HG03103 (cell line): Measurements from ENCODE around the gene ALB.
"Not testable (repeated sequence)": the region's sequence is repeated elsewhere in the genome, so short reads cannot be mapped to it uniquely, and the experiment has no call there.

ENCODE experiments used
- ATAC-seq: cut with Tn5 transposase; IDR thresholded peaks from one replicate; pipeline ENCODE4 v1.9.1; 2021; ENCODE audit warnings: low read depth; ENCODE audit not compliant: unreplicated experiment

The ALB gene

DNA sequence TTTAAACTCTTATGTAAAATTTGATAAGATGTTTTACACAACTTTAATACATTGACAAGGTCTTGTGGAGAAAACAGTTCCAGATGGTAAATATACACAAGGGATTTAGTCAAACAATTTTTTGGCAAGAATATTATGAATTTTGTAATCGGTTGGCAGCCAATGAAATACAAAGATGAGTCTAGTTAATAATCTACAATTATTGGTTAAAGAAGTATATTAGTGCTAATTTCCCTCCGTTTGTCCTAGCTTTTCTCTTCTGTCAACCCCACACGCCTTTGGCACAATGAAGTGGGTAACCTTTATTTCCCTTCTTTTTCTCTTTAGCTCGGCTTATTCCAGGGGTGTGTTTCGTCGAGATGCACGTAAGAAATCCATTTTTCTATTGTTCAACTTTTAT is at the start of gene ALB:
ALB (plus strand) TSS at position 246 of the 400 bp plus-strand sequence; CDS start at position 287, 41 bp downstream.
- no peak for ATAC-seq

DNA sequence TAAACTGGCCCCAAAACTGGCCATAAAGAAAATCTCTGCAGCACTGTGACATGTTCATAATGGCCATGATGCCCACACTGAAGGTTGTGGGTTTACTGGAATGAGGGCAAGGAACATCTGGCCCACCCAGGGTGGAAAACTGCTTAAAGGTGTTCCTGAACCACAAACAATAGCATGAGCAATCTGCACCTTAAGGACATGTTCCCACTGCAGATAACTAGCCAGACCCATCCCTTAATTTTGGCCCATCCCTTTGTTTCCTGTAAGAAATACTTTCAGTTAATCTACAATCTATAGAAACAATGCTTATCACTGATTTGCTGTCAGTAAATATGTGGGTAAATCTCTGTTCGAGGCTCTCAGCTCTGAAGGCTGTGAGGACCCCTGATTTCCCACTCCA is 46.9 kb upstream of the ALB start:
- not testable (repeated sequence) for ATAC-seq

DNA sequence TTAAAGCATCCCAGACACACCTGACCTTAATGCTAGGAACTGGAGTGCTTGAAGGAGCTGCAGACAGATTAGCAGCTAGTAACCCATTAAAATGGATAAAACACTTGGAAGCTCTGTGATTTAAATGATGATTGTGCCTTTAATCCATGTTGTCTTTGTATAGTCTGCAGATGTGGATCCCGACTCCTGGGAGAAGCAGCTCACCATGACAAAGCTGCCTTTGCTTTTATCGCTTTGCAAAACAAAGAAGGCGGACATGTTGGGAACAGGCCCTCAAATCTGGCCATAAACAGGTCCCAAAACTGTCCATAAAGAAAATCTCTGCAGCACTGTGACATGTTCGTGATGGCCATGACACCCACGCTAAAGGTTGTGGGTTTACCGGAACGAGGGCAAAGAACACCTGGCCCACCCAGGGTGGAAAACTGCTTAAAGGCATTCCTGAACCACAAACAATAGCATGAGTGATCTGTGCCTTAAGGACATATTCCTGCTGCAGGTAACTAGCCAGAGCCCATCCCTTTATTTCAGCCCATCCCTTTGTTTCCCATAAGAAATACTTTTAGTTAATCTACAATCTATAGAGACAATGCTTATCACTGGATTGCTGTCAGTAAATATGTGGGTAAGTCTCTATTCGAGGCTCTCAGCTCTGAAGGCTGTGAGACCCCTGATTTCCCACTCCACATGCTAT is 34.4 kb upstream of the ALB start:
- not testable (repeated sequence) for ATAC-seq

DNA sequence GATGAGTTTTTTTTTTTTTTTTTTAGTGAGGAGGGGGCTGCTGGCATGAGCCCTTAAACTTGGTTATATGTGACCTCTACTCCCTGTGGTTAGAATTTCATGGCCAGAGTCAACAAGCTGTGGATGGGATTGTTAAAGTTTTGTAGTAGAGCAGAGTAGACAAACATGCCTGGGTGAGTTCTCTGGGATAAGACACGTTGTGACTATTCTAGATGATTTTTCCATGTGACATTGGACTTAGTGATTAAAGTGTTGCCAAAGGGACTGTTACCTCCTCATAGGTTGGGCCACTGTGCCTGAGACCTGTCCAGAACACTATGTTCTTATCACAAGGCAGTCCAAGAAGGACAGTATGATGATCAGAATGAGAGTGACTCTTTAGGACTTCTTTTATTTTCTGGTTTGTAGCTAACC is 28.8 kb upstream of the ALB start:
- no peak for ATAC-seq

DNA sequence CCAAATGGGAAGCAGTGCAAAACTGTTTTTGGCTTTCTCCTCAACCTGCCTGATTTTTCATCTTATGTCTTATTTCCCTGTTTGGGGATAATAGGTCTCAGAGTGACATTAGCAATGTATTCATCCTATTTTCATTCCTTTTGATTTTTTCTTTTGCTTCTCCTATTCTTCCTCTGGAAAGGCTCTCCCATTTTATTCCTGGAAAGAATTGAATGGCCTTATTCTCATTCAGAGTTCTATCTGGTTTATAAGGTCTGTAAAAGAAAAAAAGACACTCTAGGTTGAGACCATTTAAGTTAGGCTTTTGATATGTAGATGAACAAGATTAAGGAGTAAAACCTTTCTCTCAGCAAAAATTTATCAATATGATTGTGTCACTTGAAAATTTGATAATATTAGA is 27.8 kb upstream of the ALB start:
- no peak for ATAC-seq

DNA sequence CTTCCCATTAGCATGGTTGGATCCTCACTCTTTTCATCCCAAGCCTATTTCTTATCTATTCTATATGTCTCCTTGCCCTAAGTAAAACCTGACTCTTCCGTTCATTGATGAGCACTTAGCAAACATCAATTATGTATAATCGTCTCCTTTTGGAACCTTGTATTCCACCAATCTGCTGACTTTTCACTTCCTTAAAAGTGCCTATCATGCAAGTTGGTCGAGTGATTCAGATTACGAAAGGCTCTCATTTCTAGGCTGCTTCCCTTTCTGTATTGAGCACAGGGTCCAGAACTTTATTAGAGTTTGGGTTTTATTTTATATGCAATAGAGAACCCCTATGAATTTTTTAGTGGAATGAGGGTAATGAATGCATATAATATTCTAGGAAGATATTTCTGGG is 27.1 kb upstream of the ALB start:
- ATAC-seq = no peak

DNA sequence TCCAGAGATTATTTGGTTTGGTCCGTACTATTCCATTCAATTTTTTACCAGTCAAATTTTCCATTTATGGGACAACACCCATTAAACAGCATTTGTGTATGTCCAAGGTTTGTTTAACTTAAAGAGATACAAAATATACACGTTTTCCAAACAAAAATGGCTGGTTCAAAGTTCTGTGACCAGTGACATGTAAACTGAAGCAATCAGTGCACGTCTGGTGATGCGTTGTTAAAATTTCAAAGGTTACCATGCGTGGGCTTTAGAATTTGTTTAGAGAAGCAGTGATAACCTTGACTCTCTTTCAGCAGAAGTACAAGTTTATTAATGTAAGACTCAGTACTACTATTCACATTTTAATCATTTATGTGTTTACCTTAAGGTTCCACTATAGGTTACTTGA is 25.2 kb upstream of the ALB start:
- ATAC-seq = no peak

DNA sequence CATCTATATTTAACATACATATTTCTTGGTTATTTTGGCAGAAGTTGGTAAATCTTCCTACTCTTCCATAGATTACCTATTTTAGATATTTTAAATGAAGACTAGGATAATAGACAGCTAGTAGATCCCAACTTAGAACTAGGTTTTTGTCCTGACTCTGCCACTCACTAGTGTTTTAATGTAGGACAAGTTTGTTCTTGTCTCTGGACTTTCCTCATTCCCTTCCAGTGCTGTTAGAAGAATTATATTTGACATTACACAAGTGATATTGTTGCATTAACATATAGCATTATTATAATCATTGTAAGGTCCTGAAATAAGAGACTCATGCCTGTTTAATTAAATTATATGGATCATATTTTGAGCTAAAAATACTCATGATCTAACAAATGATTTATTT is 24.1 kb upstream of the ALB start:
- ATAC-seq = no peak

DNA sequence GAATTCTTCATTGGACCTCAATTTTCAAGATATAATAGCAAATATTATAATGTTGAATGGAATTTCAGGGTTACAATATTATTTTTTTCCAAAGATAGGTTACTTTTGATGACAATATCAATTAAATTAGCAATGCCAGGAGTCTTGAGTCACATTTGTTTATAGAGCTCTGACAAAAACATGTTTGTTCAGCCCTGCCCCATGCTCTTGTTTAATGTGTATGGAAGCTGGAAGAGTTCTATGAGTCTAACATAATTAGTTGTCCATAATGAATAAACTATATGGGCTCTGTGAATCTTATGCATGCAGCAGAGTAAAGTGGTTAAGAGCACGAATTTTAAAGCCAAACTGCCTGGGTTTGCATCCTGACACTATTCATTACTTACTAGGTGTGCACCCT is 22.9 kb upstream of the ALB start:
- ATAC-seq = no peak

DNA sequence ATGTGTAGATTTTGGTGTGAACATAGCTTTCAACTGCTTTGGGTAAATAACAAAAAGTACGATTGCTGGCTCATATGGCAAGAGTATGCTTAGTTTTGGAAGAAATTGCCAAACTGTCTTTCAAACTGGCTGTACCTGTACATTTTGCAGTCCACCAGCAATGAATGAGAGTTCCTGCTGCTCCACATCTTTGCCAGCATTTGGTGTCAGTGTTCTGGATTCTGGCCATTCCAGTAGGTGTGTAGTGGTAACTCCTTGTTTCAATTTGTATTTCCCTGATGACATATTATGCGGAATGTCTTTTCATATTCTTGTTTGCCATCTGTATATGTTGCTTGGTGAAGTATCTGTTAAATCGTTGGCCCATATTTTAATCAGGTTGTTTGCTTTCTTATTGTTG is 20.6 kb upstream of the ALB start:
- no peak for ATAC-seq

DNA sequence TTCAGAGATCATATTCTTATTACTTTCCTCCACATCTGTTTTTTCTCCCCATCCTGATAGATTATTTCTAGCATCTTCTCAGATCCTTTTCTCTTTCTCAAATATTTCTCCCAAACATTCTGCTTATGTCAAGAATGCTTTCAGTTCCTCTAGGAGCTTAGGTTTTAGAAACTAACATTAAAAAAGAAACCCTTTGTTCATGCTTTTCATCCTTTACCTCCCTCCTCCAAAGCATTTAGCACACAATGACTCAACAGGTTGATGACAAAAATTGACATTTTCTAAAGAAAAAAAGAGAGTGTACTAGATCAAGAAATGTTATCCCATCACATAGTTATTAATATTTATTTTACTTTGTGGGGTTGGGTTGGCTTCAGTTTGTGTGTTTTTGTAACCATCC is 16.5 kb upstream of the ALB start:
- ATAC-seq = peak; percentile 74

DNA sequence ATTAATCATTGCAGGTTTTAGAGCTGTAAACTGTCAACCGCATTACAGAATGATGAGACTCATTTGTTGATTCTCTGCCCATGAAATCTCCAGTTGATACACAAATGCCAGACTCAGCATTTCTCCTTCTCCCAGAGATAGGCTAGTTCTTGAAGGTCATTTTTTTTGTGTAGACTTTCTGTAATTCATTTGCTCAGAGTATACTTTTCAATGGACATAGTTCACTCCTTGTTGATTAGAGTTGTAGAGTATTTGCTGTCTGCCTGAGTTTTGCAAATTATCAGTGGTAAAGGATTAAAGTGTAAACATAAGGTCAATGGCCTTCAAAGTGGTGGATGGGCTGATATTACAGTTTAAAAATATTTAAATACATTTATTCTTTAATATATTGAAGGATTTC is 15.2 kb upstream of the ALB start:
- ATAC-seq = no peak

DNA sequence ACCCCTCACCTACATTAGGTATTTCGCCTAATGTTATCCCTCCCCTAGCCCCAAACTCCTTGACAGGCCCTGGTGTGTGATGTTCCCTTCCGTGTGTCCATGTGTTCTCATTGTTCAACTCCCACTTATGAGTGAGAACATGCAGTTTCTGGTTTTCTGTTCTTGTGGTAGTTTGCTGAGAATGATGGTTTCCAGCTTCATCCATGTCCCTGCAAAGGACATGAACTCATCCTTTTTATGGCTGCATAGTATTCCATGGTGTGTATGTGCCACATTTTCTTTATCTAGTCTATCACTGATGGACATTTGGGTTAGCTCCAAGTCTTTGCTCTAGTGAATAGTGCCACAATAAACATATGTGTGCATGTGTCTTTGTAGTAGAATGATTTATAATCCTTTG is 14.4 kb upstream of the ALB start:
- ATAC-seq = not testable (repeated sequence)

DNA sequence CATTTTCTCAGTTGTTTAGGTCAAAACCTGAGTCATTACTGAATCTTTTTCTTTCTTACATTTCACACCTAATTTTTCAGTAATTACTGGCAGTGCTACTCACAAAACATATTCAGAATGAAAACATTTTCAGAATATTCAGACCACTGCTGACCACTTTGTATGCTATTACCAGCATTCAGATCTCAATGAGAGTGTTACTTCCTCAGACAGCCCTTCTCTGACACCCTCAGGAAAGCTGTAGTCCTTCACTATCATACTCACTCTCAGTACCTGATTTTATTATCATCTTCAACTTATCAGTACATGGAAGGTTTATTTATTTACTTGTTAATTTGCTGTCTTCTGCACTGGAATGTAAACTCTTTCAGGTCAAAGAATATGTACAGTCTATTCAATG is 12.3 kb upstream of the ALB start:
- no peak for ATAC-seq

DNA sequence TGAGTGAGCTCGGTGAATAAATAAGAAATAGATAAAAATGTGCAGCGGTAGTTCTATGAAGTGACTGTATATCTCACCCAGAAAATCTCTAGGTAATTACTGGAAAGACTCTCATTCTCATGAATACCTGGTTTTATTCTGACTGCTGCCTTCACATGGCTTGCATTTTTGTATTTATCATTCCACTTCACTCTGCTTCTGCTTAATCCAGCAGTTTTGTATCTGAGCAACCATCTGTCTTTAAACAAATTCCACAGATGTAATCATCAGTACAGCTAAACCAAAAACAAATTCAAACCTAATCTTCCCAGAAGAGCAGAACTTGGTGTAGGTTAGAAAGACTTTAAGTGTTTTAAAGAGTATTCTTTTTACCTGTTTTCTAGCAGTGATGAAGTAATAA is 11.2 kb upstream of the ALB start:
- no peak for ATAC-seq

DNA sequence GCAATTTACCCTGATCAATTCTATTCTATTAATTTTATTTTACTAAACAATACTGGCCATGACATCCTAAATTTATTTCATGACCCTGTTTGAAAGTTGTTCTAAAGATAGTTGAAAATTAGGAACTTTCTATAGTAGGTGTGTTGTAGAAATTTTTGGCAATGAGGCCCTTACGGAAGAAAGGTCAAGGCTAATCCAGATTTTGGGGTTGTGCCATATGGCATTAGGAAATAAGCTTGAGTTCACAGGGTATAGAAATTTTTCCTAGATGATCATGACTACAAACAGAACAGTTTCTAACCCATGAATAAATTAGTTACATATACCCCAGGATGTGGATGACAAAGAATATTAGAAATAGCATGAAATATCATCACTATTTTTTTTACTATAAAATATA is 7.8 kb upstream of the ALB start:
- no peak for ATAC-seq

DNA sequence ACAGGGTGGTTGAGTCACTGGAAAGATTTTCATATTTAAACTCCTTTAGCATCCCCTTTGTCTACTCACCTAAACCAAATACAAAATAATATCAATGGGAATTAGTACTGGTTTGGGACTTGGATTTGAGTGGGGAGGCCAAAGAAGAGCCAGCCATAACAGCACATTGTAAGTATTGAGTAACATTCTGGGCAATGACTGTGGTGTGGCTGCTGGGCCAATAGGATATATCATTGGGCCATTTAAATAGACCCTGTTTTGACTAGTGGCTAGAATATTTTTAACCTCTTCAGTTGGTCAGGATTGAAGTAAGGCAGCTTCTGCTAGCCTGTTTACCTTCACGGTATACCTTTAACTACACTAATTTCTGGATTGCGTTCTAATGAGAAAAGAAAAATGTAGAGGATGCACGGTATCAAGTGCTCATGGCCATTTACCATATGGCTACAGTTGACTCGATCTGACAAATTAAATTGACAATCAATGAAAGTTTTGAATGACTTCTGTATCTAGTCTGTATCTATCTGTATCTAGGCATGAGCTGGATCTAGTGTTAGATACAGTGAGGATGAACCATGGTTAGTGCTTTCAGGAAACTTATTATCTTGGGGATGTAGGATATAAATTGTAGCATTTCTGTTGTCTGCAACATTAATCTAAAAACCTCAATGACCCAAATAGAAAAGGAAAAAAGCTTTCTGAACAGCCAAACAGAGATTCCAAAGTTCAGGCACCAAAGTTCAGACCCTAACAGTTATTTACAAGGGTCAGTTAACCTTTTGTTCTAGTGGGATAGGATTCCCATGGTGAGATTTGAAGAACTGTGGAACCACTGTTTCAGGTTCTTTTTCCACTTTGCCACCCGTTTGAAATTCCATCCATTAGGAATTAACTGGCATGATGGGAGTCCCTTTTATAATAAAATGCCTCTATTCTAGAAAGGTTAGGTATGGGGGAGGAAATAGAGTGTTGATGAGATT is 6.8 kb upstream of the ALB start:
- ATAC-seq = no peak

DNA sequence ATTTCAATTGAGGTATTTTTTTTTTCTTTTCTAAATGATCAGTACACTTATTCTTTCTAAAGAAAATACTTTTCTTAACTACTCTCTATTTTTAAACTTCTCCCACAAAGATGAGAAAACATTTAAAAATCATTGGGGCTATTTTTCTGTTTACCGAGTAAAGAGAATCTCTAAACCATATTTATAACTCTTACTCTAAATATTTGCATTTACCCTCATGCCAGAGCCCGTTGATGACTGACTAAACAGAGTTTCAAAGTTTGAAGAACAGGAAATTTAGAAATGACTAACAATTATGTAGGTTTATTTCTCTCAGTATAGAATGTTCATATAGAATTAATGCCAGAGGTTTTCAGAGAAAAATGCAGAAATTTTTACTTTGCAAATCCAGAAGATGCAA is 2.7 kb upstream of the ALB start:
- no peak for ATAC-seq

DNA sequence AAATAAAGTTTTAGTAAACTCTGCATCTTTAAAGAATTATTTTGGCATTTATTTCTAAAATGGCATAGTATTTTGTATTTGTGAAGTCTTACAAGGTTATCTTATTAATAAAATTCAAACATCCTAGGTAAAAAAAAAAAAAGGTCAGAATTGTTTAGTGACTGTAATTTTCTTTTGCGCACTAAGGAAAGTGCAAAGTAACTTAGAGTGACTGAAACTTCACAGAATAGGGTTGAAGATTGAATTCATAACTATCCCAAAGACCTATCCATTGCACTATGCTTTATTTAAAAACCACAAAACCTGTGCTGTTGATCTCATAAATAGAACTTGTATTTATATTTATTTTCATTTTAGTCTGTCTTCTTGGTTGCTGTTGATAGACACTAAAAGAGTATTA is 370 bp downstream of the ALB start:
- ATAC-seq = no peak

DNA sequence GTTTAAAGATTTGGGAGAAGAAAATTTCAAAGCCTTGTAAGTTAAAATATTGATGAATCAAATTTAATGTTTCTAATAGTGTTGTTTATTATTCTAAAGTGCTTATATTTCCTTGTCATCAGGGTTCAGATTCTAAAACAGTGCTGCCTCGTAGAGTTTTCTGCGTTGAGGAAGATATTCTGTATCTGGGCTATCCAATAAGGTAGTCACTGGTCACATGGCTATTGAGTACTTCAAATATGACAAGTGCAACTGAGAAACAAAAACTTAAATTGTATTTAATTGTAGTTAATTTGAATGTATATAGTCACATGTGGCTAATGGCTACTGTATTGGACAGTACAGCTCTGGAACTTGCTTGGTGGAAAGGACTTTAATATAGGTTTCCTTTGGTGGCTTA is 1.1 kb downstream of the ALB start:
- no peak for ATAC-seq

DNA sequence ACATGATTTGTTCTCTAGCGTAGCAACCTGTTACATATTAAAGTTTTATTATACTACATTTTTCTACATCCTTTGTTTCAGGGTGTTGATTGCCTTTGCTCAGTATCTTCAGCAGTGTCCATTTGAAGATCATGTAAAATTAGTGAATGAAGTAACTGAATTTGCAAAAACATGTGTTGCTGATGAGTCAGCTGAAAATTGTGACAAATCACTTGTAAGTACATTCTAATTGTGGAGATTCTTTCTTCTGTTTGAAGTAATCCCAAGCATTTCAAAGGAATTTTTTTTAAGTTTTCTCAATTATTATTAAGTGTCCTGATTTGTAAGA is 2.4 kb downstream of the ALB start:
- ATAC-seq = no peak

DNA sequence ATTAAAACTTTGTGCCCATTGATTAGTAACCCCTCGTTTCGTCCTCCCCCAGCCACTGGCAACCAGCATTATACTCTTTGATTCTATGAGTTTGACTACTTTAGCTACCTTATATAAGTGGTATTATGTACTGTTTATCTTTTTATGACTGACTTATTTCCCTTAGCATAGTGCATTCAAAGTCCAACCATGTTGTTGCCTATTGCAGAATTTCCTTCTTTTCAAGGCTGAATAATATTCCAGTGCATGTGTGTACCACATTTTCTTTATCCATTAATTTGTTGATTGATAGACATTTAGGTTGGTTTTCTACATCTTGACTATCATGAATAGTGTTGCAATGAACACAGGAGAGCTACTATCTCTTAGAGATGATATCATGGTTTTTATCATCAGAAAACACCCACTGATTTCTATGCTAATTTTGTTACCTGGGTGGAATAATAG is 3.2 kb downstream of the ALB start:
- no peak for ATAC-seq
